Body of pancreas (tissue), 4 donors: Measurements from ENCODE around the gene HOXC5. TPM values are rescaled to one million over a fixed set of nuclear protein-coding genes. Genes with fewer than 3 reads are reported as not detected.

Experiments used
- ATAC-seq: fragments of 150-250 bp; one replicate; pipeline ENCODE4 v1.9.1; 2016
- DNase-seq, 4 donors: peaks; one replicate each; pipeline ENCODE4 v3.0.0-alpha.2; 2019
- H3K27ac ChIP-seq, 4 donors: fragments of 200-600 bp; sonication (generic); 1 replicate in 3 of 4; 2 replicates in 1 of 4; pipeline versions ENCODE4 v1.5.1 to v1.6.1; 2016 to 2019; ENCODE audit warnings: mild to moderate bottlenecking in 1 of 4, mixed read lengths in 1 of 4, moderate library complexity in 1 of 4
- H3K27me3 ChIP-seq, 2 donors: fragments of 200-600 bp; sonication (generic); one replicate each; pipeline ENCODE4 v1.6.0; 2016; ENCODE audit warnings: mild to moderate bottlenecking in 1 of 2
- H3K36me3 ChIP-seq, 2 donors: fragments of 200-600 bp; sonication (generic); replicated peaks in 1 of 2; 2 replicates each; pipeline ENCODE4 v1.5.1; 2016; ENCODE audit warnings: low read depth in 2 of 2; ENCODE audit not compliant: insufficient read depth in 1 of 2
- H3K4me1 ChIP-seq: fragments of 200-600 bp; sonication (generic); one replicate; pipeline ENCODE4 v1.6.0; 2016
- H3K4me3 ChIP-seq, 2 donors: fragments of 200-600 bp; sonication (generic); 1 replicate in 1 of 2; 2 replicates in 1 of 2; pipeline ENCODE4 v1.5.1; 2016 to 2019
- H3K9me3 ChIP-seq, 3 donors: fragments of 200-600 bp; sonication (generic); 1 replicate in 2 of 3; 2 replicates in 1 of 3; pipeline ENCODE4 v1.5.1; 2016
- CTCF ChIP-seq, 7 experiments: fragments of 450-650 bp in 4 of 7; fragments of 200-600 bp in 3 of 7; sonication (generic) in 3 of 7; IDR thresholded peaks; one replicate each; pipeline ENCODE4 v1.5.1; 2016 to 2019; ENCODE audit warnings: antibody characterized with exemption in 7 of 7
- POLR2A ChIP-seq, 3 donors: fragments of 450-650 bp; IDR thresholded peaks; one replicate each; pipeline ENCODE4 v1.6.1; 2016; ENCODE audit warnings: antibody characterized with exemption in 3 of 3, mild to moderate bottlenecking in 2 of 3
- WGBS, 2 donors: methylation state at CpG; one replicate each; pipeline ENCODE4 v1.1.5; 2017; 5-methylcytosine and 5-hydroxymethylcytosine counted together
- intact Hi-C: fragments of 100-400 bp; cut with DNase I; formaldehyde crosslinking; loops from one replicate; pipeline ENCODE4 v1.15.1; 2023
- total RNA-seq, 2 donors: library from RNA; depleted of rRNA; stranded (reverse); fragments of >200 nt; gene quantifications; one replicate each; pipeline ENCODE4 v1.1.0, GENCODE V29; 2016

HOXC5 gene
- total RNA-seq, 2 donors from 2014 or later, result not detected

GRCh38 chr12:54018468-54018984 lies 14.3 kb upstream of the HOXC5 start:
- TF ChIP-seq CTCF (IDR thresholded peaks at IDR 0.05), result no peak
- TF ChIP-seq POLR2A (IDR thresholded peaks at IDR 0.05), result no peak
- 18 to 32% methylated on average over 8 to 28 of the region's 29 CpGs for WGBS, 2 donors
- no peaks in the 10 kb centered on the region for H3K9me3 ChIP-seq
- H3K36me3 ChIP-seq, result no peaks in the 10 kb centered on the region
- ATAC-seq, result no peak
- no peak for DNase-seq
- intact Hi-C loops, result no loop called here
- peaks cover 6 to 35% of the 10 kb centered on the region in 2 donors for H3K27me3 ChIP-seq
- no peak overlapping the region for H3K4me3 ChIP-seq
- no peak overlapping the region for H3K27ac ChIP-seq
- peaks cover 25% of the 10 kb centered on the region for H3K4me1 ChIP-seq

- Histone ChIP-seq H3K27me3 (peaks cover 4 to 34% of the 10 kb centered on the region in 2 donors), H3K27ac (no peak overlapping the region)
These were observed 13.6 kb upstream of the HOXC5 start for GRCh38 chr12:54019091-54019811.

DNA sequence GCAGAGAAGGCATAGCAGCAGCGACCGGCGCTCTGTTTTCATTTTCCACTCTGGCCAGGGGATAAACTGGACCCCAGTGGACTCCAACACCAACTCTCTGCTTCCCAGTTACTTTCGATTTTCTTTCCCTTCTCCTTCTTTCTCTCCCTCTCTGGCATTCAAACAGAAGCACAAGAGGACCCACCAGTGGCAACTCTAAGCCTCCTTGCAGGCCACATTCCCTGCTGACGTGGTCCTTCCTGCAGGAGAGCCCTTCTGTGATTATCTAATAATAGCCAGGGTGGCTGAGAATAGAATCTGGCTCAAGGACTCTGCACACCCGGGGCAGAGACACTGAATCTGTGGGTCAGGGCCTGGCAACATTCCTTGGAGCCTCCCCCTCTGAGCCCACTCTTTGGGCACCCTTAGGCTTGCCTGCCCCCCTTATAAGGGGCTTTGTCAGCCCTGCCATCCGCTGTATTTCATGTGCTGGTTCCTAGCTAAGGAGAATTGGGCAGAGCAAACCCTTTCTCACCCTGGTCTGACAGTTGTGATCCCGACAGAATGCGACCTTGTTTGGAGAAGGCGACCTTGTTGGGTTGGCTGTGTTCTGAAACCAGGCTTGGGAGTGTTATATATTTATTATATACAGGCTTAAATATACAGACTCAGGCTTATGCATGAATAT lies 12.8 kb upstream of the HOXC5 start:
- peaks cover 0 to 26% of the 10 kb centered on the region in 2 donors for H3K27me3 ChIP-seq
- H3K4me1 ChIP-seq, result peaks cover 25% of the 10 kb centered on the region
- no peaks in the 10 kb centered on the region for H3K36me3 ChIP-seq
- intact Hi-C loops, result no loop called here
- 39 to 46% methylated on average over 10 of the region's 10 CpGs for WGBS, 2 donors
- no peak overlapping the region for H3K4me3 ChIP-seq
- DNase-seq, result no peak
- no peaks in the 10 kb centered on the region for H3K9me3 ChIP-seq
- no peak for ATAC-seq
- TF ChIP-seq POLR2A (IDR thresholded peaks at IDR 0.05) (no peak), CTCF (IDR thresholded peaks at IDR 0.05) (no peak)
- H3K27ac ChIP-seq, result no peak overlapping the region

More at GRCh38 chr12:54019091-54019811, 13.6 kb upstream of the HOXC5 start:
- ATAC-seq (no peak), DNase-seq (no peak)
- no peak overlapping the region for H3K4me3 ChIP-seq
- no peaks in the 10 kb centered on the region for H3K36me3 ChIP-seq
- WGBS, 2 donors, result 44 to 53% methylated on average over 27 to 43 of the region's 43 CpGs
- H3K4me1 ChIP-seq, result peaks cover 25% of the 10 kb centered on the region
- intact Hi-C loops, result no loop called here
- TF ChIP-seq POLR2A (IDR thresholded peaks at IDR 0.05), result no peak
- no peak for TF ChIP-seq CTCF (IDR thresholded peaks at IDR 0.05)
- no peaks in the 10 kb centered on the region for H3K9me3 ChIP-seq

DNA sequence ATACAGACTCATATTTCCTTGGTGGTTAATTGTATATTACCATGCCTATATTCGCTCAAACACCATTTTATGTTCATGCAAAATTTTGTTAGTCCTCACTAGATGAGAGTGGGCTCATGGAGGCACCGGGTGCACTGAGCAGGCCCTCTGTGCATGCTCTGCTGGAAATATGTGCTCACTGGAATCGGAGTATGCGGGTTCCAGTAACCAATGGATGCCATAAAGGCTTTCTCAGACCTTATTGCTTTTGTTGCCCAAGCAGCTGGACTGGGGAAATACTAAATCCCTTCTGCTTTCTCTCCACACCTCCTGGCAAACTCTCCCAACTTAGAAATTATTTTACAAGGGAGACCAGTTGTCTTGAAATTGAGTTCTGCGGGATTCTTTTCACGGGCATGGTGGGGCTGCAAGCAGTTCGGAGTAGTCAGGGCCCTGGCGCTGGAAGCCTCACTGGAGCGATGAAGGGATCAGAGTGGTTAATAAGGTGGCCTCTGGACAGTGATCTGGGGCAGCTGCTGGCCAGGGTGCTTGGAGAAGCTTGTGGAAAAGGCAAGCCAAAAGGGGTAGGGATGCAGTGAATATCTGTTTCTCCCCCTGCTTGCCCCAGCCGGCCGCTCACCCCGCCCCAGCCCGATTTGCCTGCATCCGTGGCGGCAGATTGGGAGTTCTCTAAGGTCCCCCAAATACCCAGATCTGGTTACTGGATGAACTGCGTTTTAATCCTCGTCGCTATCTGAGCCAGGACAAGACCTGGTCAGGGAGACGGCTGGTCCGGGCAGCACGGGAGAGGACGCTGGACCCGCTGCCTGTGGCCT lies 12.1 kb upstream of the HOXC5 start:
- H3K36me3 ChIP-seq, result no peaks in the 10 kb centered on the region
- no peak overlapping the region for H3K4me3 ChIP-seq
- DNase-seq, result no peak
- 48 to 73% methylated on average over 23 of the region's 23 CpGs for WGBS, 2 donors
- no peak for TF ChIP-seq CTCF (IDR thresholded peaks at IDR 0.05)
- TF ChIP-seq POLR2A (IDR thresholded peaks at IDR 0.05), result no peak
- H3K27ac ChIP-seq, result no peak overlapping the region
- intact Hi-C loops, result no loop called here
- H3K4me1 ChIP-seq, result peaks cover 25% of the 10 kb centered on the region
- H3K27me3 ChIP-seq, result peaks cover 0 to 18% of the 10 kb centered on the region in 2 donors
- no peaks in the 10 kb centered on the region for H3K9me3 ChIP-seq
- no peak for ATAC-seq
